MV-4-11 (cell line): ENCODE data around the gene TASL.
A peak's percentile ranks its signal among the peaks of the same experiment; 100 is the strongest.
"Not testable (repeated sequence)": the region's sequence is repeated elsewhere in the genome, so short reads cannot be mapped to it uniquely, and the experiment has no call there.

Experiments
- DNase-seq: peaks from one replicate; lab custom pipeline; 2025; lab: John Stamatoyannopoulos, UW

The TASL gene

GRCh38 chrX:30577362-30577991 is at the start of gene TASL:
TASL (minus strand) TSS chrX:30577766; CDS start chrX:30560355, 17,411 bp downstream.
- DNase-seq = peak; percentile 94

GRCh38 chrX:30626402-30626801 is 48.8 kb upstream of the TASL start:
- no peak for DNase-seq

- no peak for DNase-seq
These were observed 44.8 kb upstream of the TASL start for GRCh38 chrX:30622361-30622760.

GRCh38 chrX:30620980-30621618 is 43.5 kb upstream of the TASL start:
- DNase-seq = peak; percentile 83

GRCh38 chrX:30620125-30620524 is 42.6 kb upstream of the TASL start:
- no peak for DNase-seq

GRCh38 chrX:30618160-30618765 is 40.7 kb upstream of the TASL start:
- DNase-seq = peak; percentile 67

GRCh38 chrX:30615229-30615628 is 37.7 kb upstream of the TASL start:
- DNase-seq = no peak

GRCh38 chrX:30613721-30614120 is 36.2 kb upstream of the TASL start:
- peak; percentile 74 for DNase-seq

GRCh38 chrX:30612250-30612655 is 34.7 kb upstream of the TASL start:
- no peak for DNase-seq

GRCh38 chrX:30610026-30610425 is 32.5 kb upstream of the TASL start:
- DNase-seq = no peak

- DNase-seq = no peak
These were observed 29.6 kb upstream of the TASL start for GRCh38 chrX:30607155-30607554.

GRCh38 chrX:30600269-30601176 is 23.0 kb upstream of the TASL start:
- not testable (repeated sequence) for DNase-seq

GRCh38 chrX:30597216-30598012 is 19.8 kb upstream of the TASL start:
- peak; percentile 88 for DNase-seq

- no peak for DNase-seq
These were observed 16.1 kb upstream of the TASL start for GRCh38 chrX:30593440-30594200.

- peak; percentile 81 for DNase-seq
These were observed 15.3 kb upstream of the TASL start for GRCh38 chrX:30592831-30593230.

GRCh38 chrX:30590368-30590767 is 12.8 kb upstream of the TASL start:
- DNase-seq = peak; percentile 95

GRCh38 chrX:30589146-30589888 is 11.8 kb upstream of the TASL start:
- peak; percentile 54 for DNase-seq

- no peak for DNase-seq
These were observed 8.9 kb upstream of the TASL start for GRCh38 chrX:30586516-30586915.

GRCh38 chrX:30582664-30583063 is 5.1 kb upstream of the TASL start:
- no peak for DNase-seq

GRCh38 chrX:30580641-30581040 is 3.1 kb upstream of the TASL start:
- DNase-seq = no peak
